Activated CD8-positive, alpha-beta memory T cell treated with anti-CD3 and anti-CD28 coated beads, Interleukin-2, amount 50 U/mL, for 4 hours (primary cell): ENCODE results near the gene MCC.

ENCODE experiments used
- DNase-seq: peaks from one replicate; pipeline ENCODE4 v3.0.0-alpha.2; 2020

The MCC gene

DNA sequence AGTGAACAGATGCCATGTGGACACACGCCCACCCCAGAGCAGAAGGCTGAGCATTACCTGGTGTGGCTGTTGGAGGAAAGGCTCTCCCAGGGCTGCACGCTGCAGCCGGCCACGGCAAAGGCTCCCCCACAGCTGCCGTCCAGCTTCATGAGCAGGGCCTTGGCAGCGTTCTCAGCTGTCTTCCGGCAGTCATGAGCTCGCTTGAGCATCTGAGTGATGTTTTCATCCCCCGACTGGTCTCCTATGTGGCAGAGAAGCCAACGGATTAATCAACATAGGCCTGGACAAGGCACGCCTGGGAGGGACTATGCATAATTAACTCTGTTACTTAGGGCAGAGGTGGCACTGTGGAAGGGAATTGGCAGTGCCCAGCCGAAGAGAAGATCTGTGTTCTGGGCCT, 424.3 kb downstream of the MCC start:
- no peak for DNase-seq

DNA sequence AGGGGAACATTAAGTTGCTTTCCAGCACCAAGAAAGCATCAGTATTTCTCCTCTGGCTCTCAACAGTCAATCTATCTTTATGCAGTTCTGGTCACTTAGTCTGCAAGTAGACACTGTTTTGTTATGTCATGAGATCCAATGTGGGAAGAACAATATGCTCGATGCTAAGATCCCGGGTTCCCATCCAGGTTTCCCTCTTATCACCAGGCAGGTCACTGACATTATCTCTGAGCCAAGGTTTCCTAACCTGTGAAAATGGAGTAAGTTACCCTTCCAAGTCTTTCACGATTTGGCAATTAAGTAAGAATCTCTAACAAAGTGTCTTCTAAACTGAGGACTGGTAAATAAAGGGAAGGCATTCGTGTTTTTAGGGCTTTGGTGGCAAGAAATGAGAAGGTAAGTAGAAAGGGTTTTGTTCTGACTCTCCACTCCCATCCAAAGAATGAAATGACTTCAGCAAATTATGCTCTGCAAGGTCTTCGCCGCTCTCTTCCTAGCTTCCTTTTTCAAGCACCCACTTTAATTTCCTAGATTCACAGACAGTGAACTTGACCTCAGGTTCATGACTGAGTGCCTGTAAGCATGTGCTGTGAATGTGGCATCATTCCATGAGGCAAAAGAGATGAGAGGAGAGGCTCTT, 425.3 kb downstream of the MCC start:
- no peak for DNase-seq

DNA sequence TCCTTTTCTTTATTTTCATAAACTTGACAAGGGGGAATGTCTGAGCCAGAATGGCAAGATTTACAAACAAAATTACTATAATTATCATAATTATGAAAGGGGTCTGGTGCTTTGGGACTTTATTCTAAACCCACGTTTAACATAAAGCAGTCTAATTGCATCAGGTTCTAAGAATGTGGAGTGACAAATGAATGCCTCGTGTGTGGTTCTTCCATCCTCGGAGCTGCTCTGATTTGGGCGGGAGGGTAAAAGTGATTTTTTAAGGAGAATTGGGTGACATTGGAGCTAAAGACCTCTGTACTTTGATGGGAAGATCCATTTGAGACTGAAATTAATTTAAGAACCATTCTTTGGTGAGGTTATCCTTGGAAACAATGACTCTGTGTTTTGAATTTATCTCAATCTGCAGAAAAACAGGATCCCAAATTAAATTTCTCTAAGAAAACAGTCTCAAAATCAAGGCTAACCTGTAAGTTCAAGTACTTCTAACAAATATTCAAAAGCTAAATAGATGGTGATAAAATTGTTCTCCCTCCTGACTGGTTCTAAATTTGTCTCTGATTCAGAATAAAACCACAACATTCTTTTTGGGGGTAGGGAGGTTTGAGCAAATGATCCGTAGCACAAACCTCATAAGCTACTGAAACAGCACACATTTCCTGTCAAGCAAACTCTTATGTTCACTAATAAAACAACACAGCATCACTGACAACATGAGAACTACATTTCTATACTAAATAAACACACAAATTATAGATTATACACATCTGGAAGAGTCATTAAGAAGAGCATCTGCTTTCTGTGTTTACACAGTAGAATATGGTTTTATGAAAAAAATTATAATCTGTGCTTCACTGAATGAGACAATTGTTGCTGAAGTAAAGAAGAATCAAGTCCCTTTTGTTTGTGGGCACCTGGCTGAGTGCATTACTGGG, 426.1 kb downstream of the MCC start:
- DNase-seq, result no peak

DNA sequence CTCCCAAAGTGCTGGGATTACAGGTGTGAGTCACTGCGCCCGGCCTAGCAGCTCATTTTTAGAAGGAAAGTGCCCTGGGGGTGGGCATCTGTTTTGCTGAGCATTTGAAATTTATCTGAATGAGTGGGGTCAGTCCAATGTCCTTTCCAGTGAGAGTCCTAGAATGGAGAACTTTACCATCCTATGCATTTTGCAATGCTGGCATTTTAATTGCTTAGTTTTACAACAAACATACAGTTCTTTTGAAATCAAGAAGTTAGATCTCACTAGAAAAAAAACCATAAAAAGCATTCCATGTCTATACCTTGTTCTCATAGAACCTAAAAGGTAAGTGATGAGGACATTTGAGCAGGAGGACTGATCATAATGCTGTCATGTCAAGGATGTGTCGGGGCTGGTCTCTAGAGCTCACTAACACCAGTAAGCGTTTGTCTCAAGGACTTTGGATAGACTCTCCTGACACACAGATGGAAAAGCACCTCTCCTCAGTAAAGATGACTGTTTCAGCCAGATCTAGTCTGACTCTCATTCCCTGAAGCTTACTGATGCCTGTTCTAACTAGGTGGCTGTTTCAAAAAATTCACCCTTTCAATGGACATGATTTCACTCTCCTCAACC, 427.7 kb downstream of the MCC start:
- DNase-seq, result no peak

DNA sequence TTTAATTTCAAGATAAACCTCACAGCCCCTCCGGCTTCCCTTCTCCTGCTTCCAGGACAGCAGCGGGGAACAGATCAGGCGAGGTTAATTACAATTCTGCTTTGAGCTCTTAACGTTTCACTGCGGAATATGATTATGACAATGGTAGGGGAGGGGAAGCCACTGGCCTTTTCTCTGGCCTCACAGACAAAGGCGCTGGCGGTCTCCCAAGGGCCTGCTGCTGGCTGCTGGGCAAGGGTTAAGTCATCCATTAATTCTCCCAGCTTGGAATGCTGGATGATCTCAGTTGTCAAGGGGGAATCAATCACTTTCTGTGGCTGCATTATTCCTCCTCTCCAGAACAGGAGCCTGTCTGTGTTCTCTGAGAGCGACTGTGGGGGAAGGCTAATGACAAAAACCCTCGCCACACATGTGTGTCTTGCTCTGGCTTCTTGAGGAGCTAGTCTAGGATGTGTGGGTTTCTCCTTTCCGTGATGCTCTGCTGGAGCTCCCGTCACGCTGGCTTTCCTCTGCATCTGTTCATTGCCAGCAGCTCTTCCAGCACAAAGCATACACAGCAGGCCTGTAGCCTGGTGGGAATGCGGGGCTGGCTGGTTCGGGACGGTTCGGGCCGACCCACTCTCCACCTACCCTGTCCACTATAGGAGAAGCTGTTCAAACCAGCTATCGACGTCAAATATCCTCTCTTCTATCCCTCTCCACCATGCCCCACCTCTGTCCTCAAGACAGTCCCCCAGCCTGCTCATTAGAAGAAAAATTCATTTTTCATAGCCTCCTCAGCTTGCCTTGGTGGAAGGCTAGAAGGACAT, 428.8 kb downstream of the MCC start:
- no peak for DNase-seq

DNA sequence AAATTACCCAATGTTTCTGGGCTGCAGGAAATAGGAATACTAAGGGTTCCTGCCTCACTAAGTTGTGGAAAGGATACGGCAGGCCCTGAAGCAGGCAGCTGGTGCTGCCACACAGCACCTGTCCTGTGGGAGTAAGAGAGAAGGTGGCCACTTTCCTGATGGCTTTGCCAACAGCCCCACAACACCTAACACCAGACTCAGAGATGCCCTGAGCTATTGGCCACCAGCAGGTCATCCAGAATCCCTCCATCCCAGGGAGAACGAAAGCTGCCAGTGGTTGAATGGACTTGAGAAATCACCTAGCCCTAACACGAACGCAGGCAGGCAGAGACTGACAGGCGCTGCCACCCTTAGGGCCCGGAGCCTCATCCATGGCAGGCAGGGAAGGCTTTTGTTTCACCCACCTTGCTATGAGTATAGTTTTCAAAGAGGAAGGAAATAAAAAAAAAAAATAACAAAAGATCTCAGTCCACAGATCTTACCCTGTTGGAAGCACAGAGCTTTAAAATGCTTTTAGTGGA, 429.5 kb downstream of the MCC start:
- DNase-seq, result no peak

DNA sequence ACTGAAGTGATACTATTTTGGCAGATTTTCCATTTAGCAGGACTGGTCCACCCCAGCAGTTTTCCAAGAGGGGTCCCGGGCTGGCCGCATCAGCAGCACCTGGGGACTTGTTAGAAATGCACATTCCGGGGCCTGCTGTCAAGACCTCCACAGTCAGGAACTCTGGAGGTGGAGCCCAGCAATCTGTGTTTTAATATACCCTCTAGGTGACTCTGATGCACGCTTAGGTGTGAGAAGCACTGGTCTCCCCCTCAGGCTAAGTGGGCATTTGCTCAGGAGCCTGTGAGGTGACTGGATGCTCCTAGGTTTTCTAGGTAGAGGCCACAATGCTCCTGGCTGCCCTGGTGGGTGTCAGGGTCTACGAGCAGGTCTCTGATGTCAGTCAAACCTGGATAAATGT, 430.0 kb downstream of the MCC start:
- DNase-seq, result no peak

DNA sequence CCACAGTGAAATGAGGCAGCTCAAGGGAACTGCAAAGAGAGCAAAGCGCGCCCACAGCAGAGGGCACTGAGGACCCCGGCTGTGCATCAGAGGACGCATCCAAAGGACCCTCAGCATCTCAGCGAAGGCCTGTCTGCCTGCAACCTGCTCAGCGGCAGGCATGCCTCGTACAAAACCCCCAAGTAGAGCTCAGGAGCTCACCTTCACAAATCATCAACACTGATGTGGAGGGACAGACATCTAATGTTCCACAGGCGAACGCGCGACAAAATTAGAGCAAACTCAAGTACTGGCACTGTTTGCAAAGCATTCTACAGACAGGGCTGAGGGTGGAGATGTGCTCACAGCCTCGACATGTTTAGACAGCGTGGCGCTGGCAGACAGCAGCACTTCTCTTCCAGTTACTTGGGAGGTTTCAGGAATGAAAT, 430.7 kb downstream of the MCC start:
- DNase-seq, result no peak

DNA sequence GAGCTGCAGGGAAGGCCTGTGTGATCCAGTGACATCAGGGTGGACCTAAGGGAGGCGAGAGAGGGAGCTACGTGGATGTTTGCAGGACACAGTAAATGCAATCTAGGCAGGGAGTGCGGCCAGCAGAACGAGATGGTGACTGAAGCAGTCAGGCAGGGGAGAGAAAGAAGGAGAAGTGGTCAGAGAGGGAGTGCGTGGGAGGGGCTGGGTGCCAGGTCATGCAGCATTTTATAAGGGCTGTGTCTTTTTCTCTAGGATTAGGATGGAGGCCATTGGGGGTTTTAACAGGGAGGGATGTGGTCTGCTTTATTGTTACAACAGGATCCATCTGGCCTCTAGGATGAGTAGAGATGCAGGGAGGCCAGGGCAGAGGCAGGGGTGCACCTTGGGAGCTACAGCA, 431.3 kb downstream of the MCC start:
- no peak for DNase-seq

DNA sequence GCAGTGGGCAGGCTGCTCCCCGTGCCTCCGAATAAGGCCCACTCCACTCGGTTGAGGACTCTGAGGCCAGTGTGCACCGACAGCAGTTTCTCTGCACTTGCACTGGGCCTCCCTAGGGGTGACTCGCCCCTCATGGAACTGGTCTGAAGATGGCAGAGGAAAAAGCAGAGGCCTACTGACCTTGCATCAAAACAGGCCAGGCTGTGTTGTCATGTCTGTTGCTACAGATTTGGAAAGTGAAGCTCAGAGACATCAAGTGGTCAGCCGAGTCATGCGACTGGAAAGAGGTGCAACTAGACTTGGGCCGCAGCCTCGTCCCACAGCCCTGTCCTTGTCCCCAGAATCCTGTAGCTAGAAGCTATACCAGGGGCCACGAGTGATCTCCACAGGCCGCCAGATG, 433.4 kb downstream of the MCC start:
- DNase-seq, result no peak

DNA sequence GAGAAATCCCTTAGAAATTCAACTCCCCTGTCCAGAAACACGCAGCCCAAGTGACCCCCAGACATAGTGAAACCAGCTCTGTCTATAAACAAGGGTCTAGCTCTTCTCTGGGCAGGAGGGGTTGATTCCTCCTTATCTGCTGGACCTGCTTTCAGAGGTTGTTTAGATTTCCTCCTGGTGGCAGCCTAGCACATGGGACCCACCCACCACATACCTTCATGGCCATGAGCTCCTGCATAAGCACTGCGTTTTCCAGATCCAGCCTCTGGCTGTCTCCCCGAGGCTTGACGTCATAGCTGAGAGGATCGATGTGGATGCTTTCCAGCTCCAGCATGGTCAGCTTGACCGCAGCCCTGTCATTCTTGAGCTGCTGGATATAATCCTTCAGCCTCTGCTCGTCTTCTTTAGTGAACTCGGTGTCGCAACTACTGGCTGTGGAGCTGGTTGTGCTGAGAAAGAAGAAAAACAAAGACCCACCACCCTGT, 434.7 kb downstream of the MCC start:
- DNase-seq, result no peak

DNA sequence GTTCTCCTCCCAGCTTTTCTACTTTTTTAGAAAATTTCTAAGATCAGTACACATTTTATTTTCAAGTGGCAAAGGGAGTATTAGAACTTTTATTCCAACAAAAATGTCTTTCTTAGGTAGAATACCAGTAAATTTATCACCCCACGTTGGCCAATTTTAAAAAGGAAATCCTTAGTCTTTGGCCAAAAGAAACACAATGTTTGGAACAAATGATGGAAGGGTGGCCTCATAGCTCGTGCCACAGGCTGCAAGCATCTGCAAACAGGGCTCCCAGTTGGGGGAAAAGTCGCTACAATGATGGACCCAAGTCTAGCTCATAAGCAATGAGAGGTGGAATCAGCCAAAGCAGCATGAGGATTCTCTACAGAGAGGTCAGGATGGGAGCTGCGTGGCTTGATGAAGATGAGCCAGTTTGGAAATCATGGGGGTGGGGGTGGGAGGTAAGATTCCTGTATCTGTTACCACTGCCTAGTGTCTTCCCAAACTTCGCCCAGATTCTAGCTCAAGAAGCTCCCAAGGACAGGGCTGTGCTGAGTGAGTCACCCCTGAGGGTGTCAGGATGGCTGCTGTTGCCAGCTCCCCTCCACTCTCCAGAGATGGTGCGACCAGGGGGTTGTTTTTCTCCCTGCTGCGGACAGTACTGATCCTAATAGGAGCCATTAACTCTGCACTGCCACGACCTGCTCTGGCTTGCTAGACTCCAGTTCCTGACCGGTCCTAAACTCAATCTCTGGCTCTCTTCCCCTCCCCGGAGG, 436.0 kb downstream of the MCC start:
- no peak for DNase-seq

DNA sequence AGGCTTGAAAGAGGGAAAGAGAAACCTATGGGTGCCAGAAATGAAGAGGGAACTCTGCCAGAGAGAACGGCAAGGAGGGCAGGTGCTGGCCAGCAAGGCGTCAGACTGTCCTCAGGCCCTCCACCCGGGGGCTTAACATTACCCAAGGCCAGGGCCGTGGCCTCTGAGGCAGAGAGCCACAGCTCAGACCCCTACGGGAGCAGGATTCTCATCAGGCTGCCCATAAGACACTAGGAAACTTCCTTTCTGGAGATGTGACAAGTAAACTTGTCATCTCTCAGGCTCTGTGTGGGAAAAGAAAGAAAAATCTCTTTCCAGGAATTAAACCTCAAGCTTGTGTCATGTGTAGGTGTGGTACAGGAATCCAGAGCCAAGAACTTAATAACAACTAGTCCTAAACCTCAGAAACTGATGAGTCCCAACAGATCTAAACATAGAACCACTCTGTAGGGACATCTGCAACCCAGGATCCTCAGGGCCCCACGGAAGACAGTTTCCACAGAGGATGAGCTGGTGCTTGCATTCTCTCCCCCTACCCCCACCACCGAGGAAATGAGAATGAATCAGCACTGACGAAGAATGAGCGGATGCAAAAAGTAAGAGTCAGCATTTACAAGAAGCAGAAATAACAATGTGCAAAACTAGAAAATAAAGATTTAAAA, 437.4 kb downstream of the MCC start:
- DNase-seq, result no peak

DNA sequence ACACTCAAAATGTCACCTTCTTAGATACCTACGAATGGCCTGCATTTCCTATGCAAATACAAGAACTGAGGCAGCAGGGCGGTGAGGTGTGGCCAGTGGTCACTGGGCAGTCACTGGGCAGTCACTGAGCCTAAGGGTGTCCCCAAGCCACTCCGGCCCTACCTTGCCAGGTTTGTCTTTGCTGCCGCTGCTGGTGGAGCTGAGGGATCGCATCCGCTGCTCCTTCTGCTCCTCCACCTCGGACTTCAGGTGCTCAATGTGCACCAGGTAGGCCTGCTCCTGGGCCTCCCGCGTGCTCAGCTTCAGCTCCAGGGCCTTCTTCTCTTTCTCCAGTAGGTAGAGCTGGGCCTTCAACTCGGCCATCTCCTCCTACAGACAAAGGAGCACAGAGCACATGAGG, 439.3 kb downstream of the MCC start:
- DNase-seq, result no peak

DNA sequence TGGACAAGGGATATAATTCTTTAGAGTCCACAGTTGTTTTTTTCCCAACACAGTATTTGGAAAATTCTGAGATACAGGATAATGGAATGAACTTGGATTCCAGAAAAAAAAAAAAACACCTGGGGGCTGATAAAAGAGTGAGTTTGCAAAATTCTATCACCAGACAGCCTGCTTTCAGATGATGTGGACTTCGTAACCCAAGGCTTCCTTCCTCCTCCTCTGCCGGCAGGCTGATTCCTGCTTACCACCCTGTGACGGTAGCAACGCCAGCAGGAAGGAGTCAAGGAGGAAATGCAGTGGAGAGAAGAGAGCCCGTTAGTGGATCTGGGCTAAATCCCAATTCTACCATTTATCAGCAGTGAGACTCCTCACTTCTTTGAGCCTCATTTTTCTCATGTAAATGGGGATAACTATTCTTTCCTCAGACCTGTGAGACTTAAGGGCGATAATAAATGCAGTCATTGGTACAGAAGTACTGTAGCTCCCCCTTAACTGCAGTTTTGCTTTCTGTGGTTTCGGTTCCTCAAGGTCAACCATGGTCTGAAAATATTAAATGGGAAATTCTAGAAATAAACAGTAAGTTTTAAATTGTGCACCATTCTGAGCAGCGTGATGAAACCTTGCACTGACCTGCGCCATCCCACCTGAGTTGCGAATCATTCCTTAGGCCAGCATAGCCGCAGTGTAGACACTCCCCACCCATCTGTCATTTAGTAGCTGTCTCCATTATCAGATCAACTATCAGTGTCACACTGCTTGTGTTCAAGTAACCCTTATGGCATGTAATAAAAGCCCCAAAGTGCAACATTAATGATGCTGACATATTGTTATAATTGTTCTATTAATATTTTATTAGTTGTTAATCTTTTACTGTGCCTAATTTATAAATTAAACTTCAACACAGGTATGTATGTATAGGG, 440.3 kb downstream of the MCC start:
- DNase-seq, result no peak

DNA sequence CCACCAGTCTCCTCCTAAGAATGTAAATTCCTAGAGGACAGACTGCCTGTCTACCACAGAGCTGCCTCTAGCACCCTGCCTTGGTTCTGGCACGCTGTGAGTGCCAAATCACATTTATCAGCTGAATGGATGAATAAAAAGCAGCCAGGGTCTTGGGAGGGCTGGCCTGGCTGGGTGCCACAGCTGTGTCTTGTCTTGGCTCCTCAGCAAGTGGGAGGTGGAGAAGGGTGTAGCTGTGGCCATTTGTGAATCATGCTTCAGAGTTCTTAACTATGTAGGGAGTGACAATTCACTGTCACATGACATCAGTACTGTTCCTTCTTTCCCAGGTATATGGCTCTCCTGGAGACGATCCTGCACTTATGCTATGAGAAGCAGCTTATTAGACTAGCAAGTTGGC, 441.0 kb downstream of the MCC start:
- no peak for DNase-seq

DNA sequence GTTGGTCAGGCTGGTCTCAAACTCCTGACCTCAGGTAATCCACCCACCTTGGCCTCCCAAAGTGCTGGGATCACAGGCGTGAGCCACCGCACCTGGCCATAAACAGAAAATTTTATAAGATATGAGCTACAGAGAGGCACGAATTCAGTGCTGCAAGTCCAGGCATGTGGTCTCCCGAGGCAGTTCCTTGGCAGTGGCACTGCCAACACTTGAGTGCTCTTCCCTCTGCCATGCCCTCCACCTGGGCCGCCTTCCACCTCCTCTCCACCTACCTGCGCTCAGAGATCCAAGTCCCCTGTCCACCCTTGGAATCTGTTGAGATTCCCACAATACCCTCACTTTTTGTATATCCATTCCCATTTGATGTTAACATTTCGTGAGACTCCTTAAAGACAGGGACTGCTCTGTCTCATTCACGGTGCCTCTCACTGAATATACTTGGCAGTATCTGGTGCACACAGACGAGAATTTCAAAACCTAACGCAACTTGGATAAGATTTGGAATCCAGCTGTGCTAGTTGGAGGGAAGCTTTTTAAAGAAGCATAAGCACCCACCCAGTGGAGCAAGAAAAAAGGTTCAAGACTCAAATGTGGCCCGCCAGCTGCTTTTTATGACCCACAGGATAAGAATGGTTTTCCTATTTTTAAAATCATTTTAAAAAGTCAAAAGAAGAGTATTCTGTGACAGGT, 443.3 kb downstream of the MCC start:
- no peak for DNase-seq

DNA sequence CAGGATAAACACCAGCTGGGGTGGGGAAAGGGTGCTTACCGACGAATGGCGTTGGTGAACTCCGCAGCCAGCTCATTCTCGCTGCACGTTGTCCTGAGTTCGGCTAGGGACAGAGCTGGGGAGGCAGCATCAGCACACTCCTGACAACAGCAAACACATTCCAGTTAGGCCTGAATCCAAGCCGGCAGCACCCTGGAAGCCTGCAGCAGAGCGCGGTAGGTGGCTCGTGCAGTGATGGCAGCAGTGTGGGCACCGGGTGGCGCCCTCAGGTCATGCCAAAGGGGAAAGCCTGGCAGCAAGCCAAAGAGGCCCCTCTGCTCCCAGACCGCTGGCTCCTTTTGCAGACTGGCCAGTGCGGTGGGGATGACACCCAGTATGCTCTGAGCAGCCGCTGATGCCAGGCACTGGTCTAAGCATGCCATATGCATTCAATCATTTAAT, 444.7 kb downstream of the MCC start:
- peak; percentile 41 for DNase-seq

DNA sequence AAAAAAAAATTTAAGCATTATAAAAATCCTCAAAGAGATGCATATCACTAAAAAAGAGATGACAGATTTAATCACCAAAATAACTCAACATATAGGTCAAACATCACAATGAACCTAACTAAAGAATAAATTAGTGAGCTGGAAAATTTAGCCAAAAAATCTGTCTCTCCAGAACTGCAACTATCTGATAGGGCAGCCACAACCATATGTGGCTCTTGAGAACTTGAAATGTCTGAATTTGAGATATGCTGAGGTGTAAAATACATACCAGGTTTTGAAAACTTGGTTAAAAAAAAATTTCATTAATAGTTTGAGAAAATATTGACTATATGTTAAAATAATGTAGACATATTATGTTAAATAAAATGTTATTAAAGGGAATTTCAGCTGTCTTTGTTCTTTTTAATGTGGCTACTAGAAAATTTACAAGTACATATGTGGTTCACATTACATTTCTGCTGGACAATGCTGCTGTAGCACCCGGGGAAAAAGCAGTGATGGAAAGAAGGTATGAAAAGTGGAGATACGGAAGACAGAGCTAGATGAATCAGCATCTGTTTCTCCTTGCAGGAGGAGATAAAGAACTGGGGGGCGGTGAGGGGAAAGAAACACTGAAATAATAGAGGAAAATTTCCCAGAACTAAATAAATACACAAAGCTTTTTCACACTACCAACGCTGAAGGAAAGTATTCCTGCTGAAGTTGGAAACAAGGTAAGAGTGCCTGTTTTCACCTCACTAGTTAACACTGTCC, 445.6 kb downstream of the MCC start:
- no peak for DNase-seq
